Astrocyte of the cerebellum (primary cell): ENCODE measurements around the gene AP5Z1.

Experiments
- DNase-seq: peaks from one replicate; pipeline ENCODE4 v3.0.0-alpha.2; 2011; ENCODE audit warnings: low read depth
- H3K4me3 ChIP-seq: 2 replicates; pipeline ENCODE4 v1.5.1; 2011; ENCODE audit warnings: mild to moderate bottlenecking, low read depth, low read length, moderate library complexity
- CTCF ChIP-seq: IDR thresholded peaks from 2 replicates; pipeline ENCODE4 v1.5.1; 2012; ENCODE audit warnings: low read length, low read depth, moderate library complexity, mild to moderate bottlenecking; ENCODE audit errors: missing control alignments
- in situ Hi-C: cut with HindIII; loops from 2 replicates; pipeline ENCODE4 v1.10.0; 2017; ENCODE audit warnings: low sequenced_read_pairs

AP5Z1 gene

GRCh38 chr7:4730276-4730675 lies 45.1 kb upstream of the AP5Z1 start:
- in situ Hi-C loops: loop anchor here (5.0 kb wide), 1 partner anchor 38 kb away; no protein-coding TSS in a partner anchor
- H3K4me3 ChIP-seq: no peak overlapping the region
- no peak for TF ChIP-seq CTCF
- no peak for DNase-seq

DNA sequence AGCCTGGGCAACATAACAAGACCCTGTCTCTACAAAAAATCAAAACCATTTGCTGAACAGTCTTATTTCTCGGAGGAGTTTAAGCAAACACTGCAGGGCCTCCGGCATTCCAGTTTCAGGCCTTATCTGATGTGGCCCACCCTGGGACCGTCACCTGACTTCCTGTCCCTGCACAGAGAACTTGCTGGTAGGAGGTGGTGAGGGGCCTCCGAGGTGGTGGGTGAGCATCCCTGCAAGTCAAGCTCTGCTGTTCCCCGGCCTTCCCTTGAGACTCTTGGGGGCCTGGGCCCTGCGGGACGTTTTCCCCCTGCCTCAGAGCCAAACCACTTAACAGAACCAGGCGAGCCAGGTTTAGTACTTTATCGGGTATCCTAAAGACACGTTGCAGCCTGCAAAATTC lies 44.5 kb upstream of the AP5Z1 start:
- no peak overlapping the region for H3K4me3 ChIP-seq
- no peak for TF ChIP-seq CTCF
- in situ Hi-C loops: loop anchor here (5.0 kb wide), 1 partner anchor 39 kb away; no protein-coding TSS in a partner anchor
- no peak for DNase-seq

- in situ Hi-C loops: loop anchor here (5.0 kb wide), 1 partner anchor 40 kb away; no protein-coding TSS in a partner anchor
- TF ChIP-seq CTCF: no peak
- no peak overlapping the region for H3K4me3 ChIP-seq
- DNase-seq: no peak
Measured at GRCh38 chr7:4731803-4732202, 43.6 kb upstream of the AP5Z1 start.

DNA sequence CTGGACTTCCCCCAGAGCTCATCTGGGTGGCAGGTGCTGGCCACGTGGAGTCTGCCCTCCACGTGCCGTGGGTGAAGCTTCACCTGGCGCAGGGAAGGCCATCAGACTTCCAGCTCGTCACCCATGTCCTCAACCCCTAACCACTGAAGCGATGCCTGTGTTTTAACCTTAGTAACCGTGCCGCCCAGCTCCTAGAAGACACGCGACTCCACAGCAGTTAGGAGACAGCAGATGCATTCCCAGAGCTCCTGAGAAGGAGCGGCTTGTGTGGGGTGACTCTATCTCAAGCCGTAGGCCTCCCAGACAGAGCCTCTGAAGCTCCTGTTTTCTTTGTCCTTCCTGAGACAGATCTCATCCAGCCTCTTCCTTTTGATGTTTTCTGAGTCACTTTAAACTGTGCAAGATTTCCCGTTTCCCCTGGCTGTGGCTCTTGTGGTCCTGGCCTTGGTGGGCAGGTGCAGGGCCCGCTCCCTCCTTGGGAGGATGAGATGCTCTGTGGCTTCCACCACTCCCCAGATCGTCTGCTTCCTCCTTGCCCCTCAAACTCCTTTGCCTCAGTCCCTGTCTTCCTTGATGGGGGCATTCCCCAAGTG lies 41.4 kb upstream of the AP5Z1 start:
- DNase-seq: no peak
- in situ Hi-C loops: loop anchor here (5.0 kb wide), 1 partner anchor 42 kb away; no protein-coding TSS in a partner anchor
- no peak for TF ChIP-seq CTCF
- H3K4me3 ChIP-seq: no peak overlapping the region

- no peak overlapping the region for H3K4me3 ChIP-seq
- in situ Hi-C loops: loop anchor here (5.0 kb wide), 1 partner anchor 42 kb away; no protein-coding TSS in a partner anchor
- no peak for TF ChIP-seq CTCF
- no peak for DNase-seq
Measured at GRCh38 chr7:4734587-4735345, 40.7 kb upstream of the AP5Z1 start.

DNA sequence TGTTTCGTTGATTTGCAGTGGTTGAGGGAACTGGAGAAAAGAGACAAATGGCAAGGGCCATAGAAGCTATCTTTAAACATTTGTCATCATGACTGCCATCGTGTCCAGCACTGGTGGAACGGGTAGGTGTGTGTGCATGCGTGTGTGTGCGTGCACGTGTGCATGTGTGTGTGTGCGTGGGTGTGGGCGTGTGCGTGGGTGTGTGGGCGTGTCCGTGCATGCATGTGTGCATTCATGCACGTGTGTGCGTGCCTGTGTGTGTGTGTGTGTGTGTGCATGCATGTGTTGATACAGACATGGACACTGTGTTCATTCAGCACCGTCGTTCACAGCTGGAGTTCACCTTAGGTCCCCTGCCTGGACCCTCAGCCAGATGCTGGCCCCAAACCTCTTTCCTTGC lies 38.1 kb upstream of the AP5Z1 start:
- no peak for TF ChIP-seq CTCF
- no peak overlapping the region for H3K4me3 ChIP-seq
- no peak for DNase-seq
- in situ Hi-C loops: no loop called here
